ENCODE results near the gene IMPG2. TPM values are rescaled to one million over a fixed set of nuclear protein-coding genes. Genes with fewer than 3 reads are reported as not detected.

IMPG2 gene
- total and polyA plus RNA-seq, 4 donors: 0.01 to 0.37 (median 0.25) TPM; not detected in 1

GRCh38 chr3:101184111-101184510 lies 136.3 kb downstream of the IMPG2 start:
- TF ChIP-seq FOXA1 (IDR thresholded peaks at IDR 0.05) (no peak), MAX (IDR thresholded peaks at IDR 0.05) (no peak), JUND (IDR thresholded peaks at IDR 0.05) (no peak), YY1 (IDR thresholded peaks at IDR 0.05) (no peak), ATF3 (IDR thresholded peaks at IDR 0.05) (no peak), CTCF (IDR thresholded peaks at IDR 0.05; ENCODE audit: low read depth, low read length, missing input control) (no peak), GABPA (IDR thresholded peaks at IDR 0.05 in 1 of 2, conservative IDR thresholded peaks at IDR 0.05 in 1 of 2) (no peak), ZBTB33 (IDR thresholded peaks at IDR 0.05) (no peak), HNF4G (IDR thresholded peaks at IDR 0.05) (no peak)
- no peaks in the 10 kb centered on the region for H3K36me3 ChIP-seq (ENCODE audit: control insufficient read depth in 4 of 4, insufficient read depth in 3 of 4, low read depth in 1 of 4, low read length in 3 of 4)

GRCh38 chr3:101183151-101183550 lies 137.2 kb downstream of the IMPG2 start:
- no peak for DNase-seq (ENCODE audit: low spot score)
- no peak overlapping the region for H3K4me3 ChIP-seq (ENCODE audit: low read depth in 1 of 3, low read length in 3 of 3)
- no peaks in the 10 kb centered on the region for H3K9me3 ChIP-seq (ENCODE audit: control insufficient read depth in 4 of 4, low read length in 3 of 4)
- no peaks in the 10 kb centered on the region for H3K27me3 ChIP-seq (ENCODE audit: control insufficient read depth in 4 of 4, insufficient read depth in 4 of 4, low read length in 3 of 4)
- TF ChIP-seq, protein P1, sequence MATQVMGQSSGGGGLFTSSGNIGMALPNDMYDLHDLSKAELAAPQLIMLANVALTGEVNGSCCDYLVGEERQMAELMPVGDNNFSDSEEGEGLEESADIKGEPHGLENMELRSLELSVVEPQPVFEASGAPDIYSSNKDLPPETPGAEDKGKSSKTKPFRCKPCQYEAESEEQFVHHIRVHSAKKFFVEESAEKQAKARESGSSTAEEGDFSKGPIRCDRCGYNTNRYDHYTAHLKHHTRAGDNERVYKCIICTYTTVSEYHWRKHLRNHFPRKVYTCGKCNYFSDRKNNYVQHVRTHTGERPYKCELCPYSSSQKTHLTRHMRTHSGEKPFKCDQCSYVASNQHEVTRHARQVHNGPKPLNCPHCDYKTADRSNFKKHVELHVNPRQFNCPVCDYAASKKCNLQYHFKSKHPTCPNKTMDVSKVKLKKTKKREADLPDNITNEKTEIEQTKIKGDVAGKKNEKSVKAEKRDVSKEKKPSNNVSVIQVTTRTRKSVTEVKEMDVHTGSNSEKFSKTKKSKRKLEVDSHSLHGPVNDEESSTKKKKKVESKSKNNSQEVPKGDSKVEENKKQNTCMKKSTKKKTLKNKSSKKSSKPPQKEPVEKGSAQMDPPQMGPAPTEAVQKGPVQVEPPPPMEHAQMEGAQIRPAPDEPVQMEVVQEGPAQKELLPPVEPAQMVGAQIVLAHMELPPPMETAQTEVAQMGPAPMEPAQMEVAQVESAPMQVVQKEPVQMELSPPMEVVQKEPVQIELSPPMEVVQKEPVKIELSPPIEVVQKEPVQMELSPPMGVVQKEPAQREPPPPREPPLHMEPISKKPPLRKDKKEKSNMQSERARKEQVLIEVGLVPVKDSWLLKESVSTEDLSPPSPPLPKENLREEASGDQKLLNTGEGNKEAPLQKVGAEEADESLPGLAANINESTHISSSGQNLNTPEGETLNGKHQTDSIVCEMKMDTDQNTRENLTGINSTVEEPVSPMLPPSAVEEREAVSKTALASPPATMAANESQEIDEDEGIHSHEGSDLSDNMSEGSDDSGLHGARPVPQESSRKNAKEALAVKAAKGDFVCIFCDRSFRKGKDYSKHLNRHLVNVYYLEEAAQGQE (IDR thresholded peaks at IDR 0.05): no peak
- TF ChIP-seq SP1 (IDR thresholded peaks at IDR 0.05): no peak
- TF ChIP-seq ZBTB33 (IDR thresholded peaks at IDR 0.05): no peak
- no peak for TF ChIP-seq NR2F2 (IDR thresholded peaks at IDR 0.05)
- no peak for TF ChIP-seq JUND (IDR thresholded peaks at IDR 0.05)
- TF ChIP-seq ATF3 (IDR thresholded peaks at IDR 0.05): no peak
- TF ChIP-seq RAD21 (IDR thresholded peaks at IDR 0.05): no peak
- TF ChIP-seq HNF4G (IDR thresholded peaks at IDR 0.05): no peak
- TF ChIP-seq TAF1 (conservative IDR thresholded peaks at IDR 0.05): no peak
- H3K4me1 ChIP-seq (ENCODE audit: control insufficient read depth in 4 of 4, insufficient read depth in 4 of 4, low read length in 3 of 4): no peaks in the 10 kb centered on the region
- H3K9ac ChIP-seq (ENCODE audit: low read depth in 1 of 2, low read length in 2 of 2): no peak overlapping the region
- no peaks in the 10 kb centered on the region for H3K36me3 ChIP-seq (ENCODE audit: control insufficient read depth in 4 of 4, insufficient read depth in 3 of 4, low read depth in 1 of 4, low read length in 3 of 4)
- H3K27ac ChIP-seq (ENCODE audit: low read depth in 1 of 2, low read length in 2 of 2): no peak overlapping the region
- WGBS: 83% methylated on average over 5 of the region's 5 CpGs

More at GRCh38 chr3:101184111-101184510, 136.3 kb downstream of the IMPG2 start:
- Histone ChIP-seq H3K27me3 (ENCODE audit: control insufficient read depth in 4 of 4, insufficient read depth in 4 of 4, low read length in 3 of 4) (no peaks in the 10 kb centered on the region), H3K4me3 (ENCODE audit: low read depth in 1 of 3, low read length in 3 of 3) (no peak overlapping the region), H3K27ac (ENCODE audit: low read depth in 1 of 2, low read length in 2 of 2) (no peak overlapping the region), H3K4me1 (ENCODE audit: control insufficient read depth in 4 of 4, insufficient read depth in 4 of 4, low read length in 3 of 4) (no peaks in the 10 kb centered on the region), H3K9me3 (ENCODE audit: control insufficient read depth in 4 of 4, low read length in 3 of 4) (no peaks in the 10 kb centered on the region), H3K9ac (ENCODE audit: low read depth in 1 of 2, low read length in 2 of 2) (no peak overlapping the region)
- no peak for DNase-seq (ENCODE audit: low spot score)

Measured in liver (tissue), 9 donors.